Activated CD4-positive, alpha-beta T cell treated with anti-CD3 and anti-CD28 coated beads, Interleukin-2, amount 10 ng/mL, durations not matched to agents 24 days and 14 days (primary cell): Measurements from ENCODE around the gene NUP62. TPM values are rescaled to one million over a fixed set of nuclear protein-coding genes. Genes with fewer than 3 reads are reported as not detected.
"Not testable (repeated sequence)": the region's sequence is repeated elsewhere in the genome, so short reads cannot be mapped to it uniquely, and the experiment has no call there.

Experiments
- DNase-seq: peaks from one replicate; pipeline ENCODE4 v3.0.0; 2022
- H3K27ac Mint-ChIP-seq: one replicate; pipeline ENCODE4 v1.8.0; 2022; ENCODE audit warnings: mild to moderate bottlenecking, mixed read lengths
- H3K27me3 Mint-ChIP-seq: one replicate; pipeline ENCODE4 v1.8.0; 2022; ENCODE audit warnings: mixed read lengths
- H3K36me3 Mint-ChIP-seq: one replicate; pipeline ENCODE4 v1.8.0; 2022; ENCODE audit warnings: low read depth, mild to moderate bottlenecking, mixed read lengths
- H3K4me1 Mint-ChIP-seq: one replicate; pipeline ENCODE4 v1.8.0; 2021; ENCODE audit warnings: mixed read lengths
- H3K4me3 Mint-ChIP-seq: one replicate; pipeline ENCODE4 v1.8.0; 2022; ENCODE audit warnings: mild to moderate bottlenecking, moderate library complexity, mixed read lengths
- H3K9me3 Mint-ChIP-seq: one replicate; pipeline ENCODE4 v1.8.0; 2021; ENCODE audit warnings: mixed read lengths
- intact Hi-C: fragments of 100-400 bp; cut with micrococcal nuclease; formaldehyde crosslinking; loops from one replicate; pipeline ENCODE4 v1.15.1; 2023
- total RNA-seq: library from RNA; stranded (reverse); gene quantifications from 2 replicates; pipeline ENCODE4 v1.2.3, GENCODE V29; 2022

Gene NUP62
- 217 and 232 TPM in 2 replicates for total RNA-seq

- Mint-ChIP-seq H3K4me3 (peak within 1 kb of the TSS; percentile 97), H3K36me3 (peaks cover 73% of the 10 kb centered on the region), H3K27me3 (peaks cover 3% of the 10 kb centered on the region), H3K27ac (peak within 1 kb of the TSS; percentile 100), H3K4me1 (peaks cover 56% of the 10 kb centered on the region), H3K9me3 (peaks cover 4% of the 10 kb centered on the region)
- peak; percentile 98 for DNase-seq
- intact Hi-C loops: loop anchor here (1.0 to 5.0 kb wide), 5 partner anchors 18 to 337 kb away; partner anchors contain the start of genes AKT1S1, PRMT1, PRR12 and TBC1D17
Observed at GRCh38 chr19:49929121-49929610, at the start of gene NUP62, which contains the start of gene ATF5. NUP62 (minus strand) TSS chr19:49929504; CDS start chr19:49909807, 19,697 bp downstream. ATF5 (plus strand) TSS chr19:49929205; CDS start chr19:49930851, 1,646 bp downstream.

- Mint-ChIP-seq H3K4me3 (no peak overlapping the region), H3K27ac (no peak overlapping the region), H3K4me1 (no peaks in the 10 kb centered on the region), H3K27me3 (no peaks in the 10 kb centered on the region), H3K9me3 (no peaks in the 10 kb centered on the region), H3K36me3 (peaks cover 19% of the 10 kb centered on the region)
- intact Hi-C loops: no loop called here
- DNase-seq: no peak
Observed at GRCh38 chr19:49978324-49978723, 49.0 kb upstream of the NUP62 start.

GRCh38 chr19:49977881-49978280 is 48.6 kb upstream of the NUP62 start:
- Mint-ChIP-seq H3K27ac (no peak overlapping the region), H3K9me3 (no peaks in the 10 kb centered on the region), H3K4me3 (no peak overlapping the region), H3K36me3 (peaks cover 18% of the 10 kb centered on the region), H3K4me1 (no peaks in the 10 kb centered on the region), H3K27me3 (no peaks in the 10 kb centered on the region)
- intact Hi-C loops: no loop called here
- DNase-seq: no peak

GRCh38 chr19:49977076-49977475 is 47.8 kb upstream of the NUP62 start:
- DNase-seq: no peak
- Mint-ChIP-seq H3K27ac (no peak overlapping the region), H3K36me3 (peaks cover 15% of the 10 kb centered on the region), H3K4me3 (no peak overlapping the region), H3K4me1 (no peaks in the 10 kb centered on the region), H3K9me3 (no peaks in the 10 kb centered on the region), H3K27me3 (no peaks in the 10 kb centered on the region)
- intact Hi-C loops: no loop called here

- no peak overlapping the region for H3K27ac Mint-ChIP-seq
- H3K4me1 Mint-ChIP-seq: no peaks in the 10 kb centered on the region
Observed at GRCh38 chr19:49976496-49976895, 47.2 kb upstream of the NUP62 start.

GRCh38 chr19:49975051-49975450 is 45.7 kb upstream of the NUP62 start:
- H3K9me3 Mint-ChIP-seq: no peaks in the 10 kb centered on the region
- H3K27me3 Mint-ChIP-seq: no peaks in the 10 kb centered on the region
- DNase-seq: no peak
- no peak overlapping the region for H3K4me3 Mint-ChIP-seq
- no peaks in the 10 kb centered on the region for H3K4me1 Mint-ChIP-seq
- H3K27ac Mint-ChIP-seq: no peak overlapping the region
- intact Hi-C loops: no loop called here
- peaks cover 10% of the 10 kb centered on the region for H3K36me3 Mint-ChIP-seq

More at GRCh38 chr19:49976496-49976895, 47.2 kb upstream of the NUP62 start:
- intact Hi-C loops: no loop called here
- Mint-ChIP-seq H3K4me3 (no peak overlapping the region), H3K27me3 (no peaks in the 10 kb centered on the region), H3K36me3 (peaks cover 15% of the 10 kb centered on the region), H3K9me3 (no peaks in the 10 kb centered on the region)
- no peak for DNase-seq

GRCh38 chr19:49973987-49974386 is 44.7 kb upstream of the NUP62 start:
- no peak overlapping the region for H3K27ac Mint-ChIP-seq
- no peaks in the 10 kb centered on the region for H3K4me1 Mint-ChIP-seq
- H3K9me3 Mint-ChIP-seq: no peaks in the 10 kb centered on the region
- no peaks in the 10 kb centered on the region for H3K27me3 Mint-ChIP-seq
- peaks cover 10% of the 10 kb centered on the region for H3K36me3 Mint-ChIP-seq
- DNase-seq: no peak
- no peak overlapping the region for H3K4me3 Mint-ChIP-seq
- intact Hi-C loops: no loop called here

- H3K27ac Mint-ChIP-seq: no peak overlapping the region
- peaks cover 8% of the 10 kb centered on the region for H3K36me3 Mint-ChIP-seq
Observed at GRCh38 chr19:49972841-49973240, 43.5 kb upstream of the NUP62 start.

GRCh38 chr19:49971991-49972411 is 42.7 kb upstream of the NUP62 start:
- Mint-ChIP-seq H3K27me3 (no peaks in the 10 kb centered on the region), H3K9me3 (no peaks in the 10 kb centered on the region), H3K4me3 (no peak overlapping the region), H3K4me1 (no peaks in the 10 kb centered on the region), H3K27ac (no peak overlapping the region), H3K36me3 (peaks cover 7% of the 10 kb centered on the region)
- DNase-seq: no peak
- intact Hi-C loops: no loop called here

More at GRCh38 chr19:49972841-49973240, 43.5 kb upstream of the NUP62 start:
- no peaks in the 10 kb centered on the region for H3K27me3 Mint-ChIP-seq
- no peaks in the 10 kb centered on the region for H3K4me1 Mint-ChIP-seq
- H3K9me3 Mint-ChIP-seq: no peaks in the 10 kb centered on the region
- H3K4me3 Mint-ChIP-seq: no peak overlapping the region
- intact Hi-C loops: no loop called here
- no peak for DNase-seq

GRCh38 chr19:49969355-49969754 is 40.1 kb upstream of the NUP62 start:
- DNase-seq, H3K27ac Mint-ChIP-seq, H3K4me1 Mint-ChIP-seq, H3K27me3 Mint-ChIP-seq, H3K36me3 Mint-ChIP-seq, H3K4me3 Mint-ChIP-seq, intact Hi-C loops, H3K9me3 Mint-ChIP-seq: not testable (repeated sequence)

GRCh38 chr19:49968279-49968922 is 39.1 kb upstream of the NUP62 start:
- Mint-ChIP-seq H3K9me3 (no peaks in the 10 kb centered on the region), H3K27ac (no peak overlapping the region), H3K36me3 (no peaks in the 10 kb centered on the region), H3K27me3 (no peaks in the 10 kb centered on the region), H3K4me3 (no peak overlapping the region), H3K4me1 (no peaks in the 10 kb centered on the region)
- intact Hi-C loops: no loop called here
- no peak for DNase-seq

GRCh38 chr19:49960980-49961379 is 31.7 kb upstream of the NUP62 start, which contains the start of gene SIGLEC11:
SIGLEC11 (minus strand) TSS chr19:49961172; CDS start chr19:49961081, 91 bp downstream.
- H3K4me3 Mint-ChIP-seq, H3K9me3 Mint-ChIP-seq, intact Hi-C loops, H3K4me1 Mint-ChIP-seq, H3K36me3 Mint-ChIP-seq, H3K27me3 Mint-ChIP-seq, H3K27ac Mint-ChIP-seq, DNase-seq: not testable (repeated sequence)

- H3K4me3 Mint-ChIP-seq, H3K4me1 Mint-ChIP-seq, H3K27me3 Mint-ChIP-seq, H3K36me3 Mint-ChIP-seq, H3K27ac Mint-ChIP-seq, H3K9me3 Mint-ChIP-seq, DNase-seq, intact Hi-C loops: not testable (repeated sequence)
Observed at GRCh38 chr19:49959892-49960291, 30.6 kb upstream of the NUP62 start.

GRCh38 chr19:49958596-49958995 is 29.3 kb upstream of the NUP62 start:
- H3K36me3 Mint-ChIP-seq, H3K9me3 Mint-ChIP-seq, H3K27ac Mint-ChIP-seq, H3K27me3 Mint-ChIP-seq, H3K4me3 Mint-ChIP-seq, H3K4me1 Mint-ChIP-seq, DNase-seq, intact Hi-C loops: not testable (repeated sequence)
